Hepatic stellate cell (primary cell): Measurements from ENCODE around the gene ASIP.

Source experiments
- DNase-seq: peaks from one replicate; pipeline ENCODE4 v3.0.0; 2011; ENCODE audit warnings: low spot score

The ASIP gene

DNA sequence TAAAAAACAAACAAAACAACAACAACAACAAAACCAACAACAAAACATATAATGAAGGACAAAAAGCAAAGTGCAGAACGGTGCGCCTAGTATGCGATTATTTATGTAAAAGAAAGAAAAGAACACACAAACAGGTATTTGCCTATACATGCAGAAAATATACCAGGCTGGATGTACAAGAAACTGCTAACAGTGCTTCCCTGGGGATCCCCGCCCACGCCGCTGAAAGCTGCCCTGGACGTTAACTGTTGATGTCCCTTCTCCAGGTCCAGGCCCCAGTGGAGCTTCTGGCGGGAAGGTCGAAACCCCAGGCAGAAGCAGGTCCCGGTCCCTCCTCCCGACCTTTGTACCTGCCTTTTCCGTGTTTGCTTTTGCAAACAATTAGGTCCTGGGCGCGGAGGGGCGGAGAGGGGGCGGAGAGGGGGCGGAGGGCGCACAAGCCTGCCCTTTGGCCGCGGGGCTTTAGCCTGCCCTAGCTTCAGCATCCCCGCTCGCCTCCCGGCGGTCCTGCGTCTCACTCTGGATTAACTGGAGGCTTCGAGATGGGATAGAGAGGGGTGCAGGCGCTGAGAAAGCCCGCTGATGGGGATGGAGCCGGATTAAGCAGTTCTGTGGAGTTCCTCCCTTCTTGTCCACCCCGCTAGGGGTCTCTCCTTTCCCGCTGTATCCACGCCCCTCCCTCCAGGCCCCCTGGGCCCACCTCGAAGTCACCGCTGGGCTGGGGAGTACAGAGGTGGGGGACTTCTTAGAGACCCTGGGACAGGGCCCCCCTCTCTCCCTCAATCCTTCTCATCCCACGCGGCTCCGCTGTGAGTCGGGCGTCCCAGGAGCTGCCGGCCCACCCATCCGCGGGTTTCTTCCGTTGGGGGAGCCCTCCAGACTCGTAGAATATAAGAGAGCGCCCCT lies 70.1 kb downstream of the ASIP start:
- DNase-seq: no peak

DNA sequence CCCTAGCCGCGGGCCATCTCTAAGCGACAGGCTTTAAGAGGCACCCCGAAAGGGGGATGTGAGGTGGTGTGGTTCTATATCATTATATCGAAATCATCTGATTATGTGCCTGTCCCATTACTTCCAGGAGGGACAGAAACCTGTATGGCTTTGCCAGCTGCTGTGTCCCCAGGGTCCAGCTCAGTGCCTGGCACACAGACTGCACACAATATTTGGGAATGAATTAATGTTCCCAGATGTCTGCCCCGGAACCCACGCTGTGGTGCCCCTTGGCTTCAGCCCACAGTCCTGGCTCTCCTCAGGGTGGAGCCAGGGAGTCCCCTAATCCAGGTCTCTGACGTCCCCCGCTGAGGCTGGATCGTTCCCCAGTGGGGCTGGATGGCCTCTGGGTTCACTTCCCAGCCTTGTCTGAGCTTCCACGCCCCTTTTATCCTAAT lies 70.8 kb downstream of the ASIP start:
- DNase-seq: no peak

DNA sequence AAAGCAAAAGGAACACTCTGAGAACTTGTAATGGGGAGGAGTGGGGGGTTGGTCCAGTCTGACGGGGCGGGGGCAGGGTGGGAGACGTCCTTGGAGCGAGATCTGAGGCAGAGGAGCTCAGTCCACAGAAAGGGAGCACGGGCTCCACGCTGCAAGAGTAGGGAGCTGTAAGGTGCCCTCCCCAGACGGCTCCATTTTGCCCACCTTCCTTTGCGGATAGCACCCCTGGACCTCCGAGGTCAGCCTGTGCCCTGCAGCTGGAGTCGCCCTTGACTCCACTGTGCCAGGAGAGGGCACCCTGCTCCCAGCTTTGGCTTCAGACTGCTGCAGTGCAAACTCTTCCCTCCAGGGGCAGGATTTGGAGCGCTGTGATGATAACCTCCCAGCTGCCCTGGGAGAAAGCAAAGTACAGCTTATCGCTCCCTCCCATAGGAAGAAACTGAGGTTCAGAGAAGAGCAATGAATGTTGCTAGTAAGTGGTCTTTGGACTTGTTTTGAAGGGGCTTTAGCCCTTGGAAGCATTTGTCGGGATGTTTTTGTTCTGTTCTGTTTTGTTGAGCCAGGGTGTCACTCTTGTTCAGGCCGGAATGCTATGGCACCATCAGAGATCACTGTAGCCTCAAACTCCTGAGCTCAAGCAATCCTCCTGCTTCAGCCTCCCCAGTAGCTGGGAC lies 71.5 kb downstream of the ASIP start:
- peak; percentile 79 for DNase-seq

DNA sequence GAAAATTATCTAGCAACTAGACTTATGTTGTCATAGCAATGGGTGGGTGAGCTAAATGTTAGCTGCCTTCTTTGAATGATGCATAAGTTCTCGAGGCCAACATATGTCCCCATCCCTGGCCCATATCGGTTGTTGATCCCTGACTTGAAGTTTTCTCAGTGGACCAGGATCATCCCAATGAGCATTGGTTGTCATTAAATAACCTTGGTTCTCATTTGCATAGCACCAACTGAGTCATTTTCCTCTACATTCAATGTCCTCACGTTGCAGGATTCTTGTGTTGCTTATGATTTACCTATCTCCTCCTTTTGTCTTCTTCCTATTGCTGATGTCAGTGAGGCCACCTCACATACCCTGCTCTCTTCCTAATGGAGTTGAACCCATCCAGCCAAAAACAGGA lies 74.0 kb downstream of the ASIP start:
- DNase-seq: no peak

DNA sequence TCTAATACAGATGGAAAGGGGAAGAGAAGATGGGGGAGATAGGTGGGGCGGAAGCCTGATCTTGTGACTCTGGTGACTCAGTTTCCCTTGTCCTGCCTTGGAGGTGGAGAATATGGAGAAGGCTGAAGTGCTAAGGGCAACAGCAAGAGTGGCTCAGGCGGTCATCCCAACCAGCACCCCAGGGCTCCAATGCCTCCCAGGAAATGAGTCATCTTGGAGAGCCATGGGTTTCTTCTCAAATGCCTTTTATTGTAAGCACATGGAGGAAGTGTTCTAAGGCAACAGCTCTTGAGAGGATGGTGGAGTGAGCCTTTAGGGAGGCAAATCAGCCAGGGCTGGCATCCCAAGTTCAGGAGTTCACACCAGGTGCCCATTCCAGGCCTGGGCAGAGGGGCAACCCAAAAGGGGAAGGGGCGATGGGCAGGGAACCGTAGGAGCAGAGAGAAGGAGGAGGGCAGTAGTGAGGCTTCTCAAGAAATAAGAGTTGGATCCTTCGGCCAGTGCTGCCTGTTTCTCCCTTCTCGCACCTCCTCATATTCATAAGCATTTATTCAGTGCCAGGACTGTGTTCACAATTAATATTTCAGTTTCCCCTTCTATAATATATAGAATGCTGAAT lies 75.1 kb downstream of the ASIP start:
- no peak for DNase-seq
